Esophagus squamous epithelium (tissue), 5 donors: Measurements from ENCODE around the gene PTPRG. TPM values are rescaled to one million over a fixed set of nuclear protein-coding genes. Genes with fewer than 3 reads are reported as not detected.

Experiments
- DNase-seq: peaks from one replicate; lab custom pipeline; 2025; lab: John Stamatoyannopoulos, UW
- H3K27ac ChIP-seq, 4 donors: fragments of 200-600 bp; sonication (generic); one replicate each; pipeline ENCODE4 v1.5.1; 2016 to 2019; ENCODE audit warnings: mild to moderate bottlenecking in 1 of 4
- H3K27me3 ChIP-seq, 4 donors: fragments of 200-600 bp; sonication (generic); 1 replicate in 3 of 4; 2 replicates in 1 of 4; pipeline versions ENCODE4 v1.5.1 to v1.6.0; 2017 to 2021; ENCODE audit warnings: antibody characterized with exemption in 1 of 4
- H3K36me3 ChIP-seq, 3 donors: fragments of 200-600 bp; sonication (generic); one replicate each; pipeline ENCODE4 v1.5.1; 2016 to 2019
- H3K4me1 ChIP-seq, 3 donors: fragments of 200-600 bp; sonication (generic); one replicate each; pipeline ENCODE4 v1.5.1; 2017 to 2019
- H3K4me3 ChIP-seq, 4 donors: fragments of 200-600 bp; sonication (generic); 1 replicate in 3 of 4; 2 replicates in 1 of 4; pipeline ENCODE4 v1.5.1; 2016 to 2019; ENCODE audit warnings: mild to moderate bottlenecking in 2 of 4, moderate library complexity in 1 of 4
- H3K9me3 ChIP-seq, 3 donors: fragments of 200-600 bp; sonication (generic); one replicate each; pipeline ENCODE4 v1.5.1; 2016 to 2019
- POLR2A ChIP-seq, 4 donors: fragments of 450-650 bp; IDR thresholded peaks; one replicate each; pipeline ENCODE4 v1.6.1; 2017; ENCODE audit warnings: antibody characterized with exemption in 4 of 4, mild to moderate bottlenecking in 4 of 4, moderate library complexity in 3 of 4
- WGBS, 2 donors: methylation state at CpG; one replicate each; pipeline ENCODE4 v1.1.5; 2018; 5-methylcytosine and 5-hydroxymethylcytosine counted together
- intact Hi-C: fragments of 100-400 bp; cut with DNase I; formaldehyde crosslinking; loops from one replicate; pipeline ENCODE4 v1.15.0; 2022
- total RNA-seq, 4 donors: library from RNA; depleted of rRNA; stranded (reverse); fragments of >200 nt; gene quantifications; one replicate each; pipeline ENCODE4 v1.1.0, GENCODE V29; 2016
- TF ChIP-seq, protein P1 (sequence below), 6 experiments: fragments of 450-650 bp in 4 of 6; fragments of 200-600 bp in 2 of 6; sonication (generic) in 2 of 6; IDR thresholded peaks; one replicate each; pipeline ENCODE4 v1.5.1; 2016 to 2019; ENCODE audit warnings: antibody characterized with exemption in 6 of 6, mild to moderate bottlenecking in 4 of 6, moderate library complexity in 4 of 6
- donor health status: DM: yes; HTN: yes; CAD: no.

The PTPRG gene
- total RNA-seq, 4 donors from 2014 or later = 3.7 to 42.2 (median 15.2) TPM

GRCh38 chr3:61794961-61795360 is 233.6 kb downstream of the PTPRG start:
- Histone ChIP-seq H3K27me3 (no peaks in the 10 kb centered on the region), H3K27ac (no peak overlapping the region), H3K4me1 (peaks cover 0 to 10% (median 0%) of the 10 kb centered on the region in 3 donors), H3K4me3 (no peak overlapping the region), H3K9me3 (no peaks in the 10 kb centered on the region), H3K36me3 (no peaks in the 10 kb centered on the region)
- no peak for DNase-seq
- intact Hi-C loops = no loop called here
- TF ChIP-seq, protein P1, sequence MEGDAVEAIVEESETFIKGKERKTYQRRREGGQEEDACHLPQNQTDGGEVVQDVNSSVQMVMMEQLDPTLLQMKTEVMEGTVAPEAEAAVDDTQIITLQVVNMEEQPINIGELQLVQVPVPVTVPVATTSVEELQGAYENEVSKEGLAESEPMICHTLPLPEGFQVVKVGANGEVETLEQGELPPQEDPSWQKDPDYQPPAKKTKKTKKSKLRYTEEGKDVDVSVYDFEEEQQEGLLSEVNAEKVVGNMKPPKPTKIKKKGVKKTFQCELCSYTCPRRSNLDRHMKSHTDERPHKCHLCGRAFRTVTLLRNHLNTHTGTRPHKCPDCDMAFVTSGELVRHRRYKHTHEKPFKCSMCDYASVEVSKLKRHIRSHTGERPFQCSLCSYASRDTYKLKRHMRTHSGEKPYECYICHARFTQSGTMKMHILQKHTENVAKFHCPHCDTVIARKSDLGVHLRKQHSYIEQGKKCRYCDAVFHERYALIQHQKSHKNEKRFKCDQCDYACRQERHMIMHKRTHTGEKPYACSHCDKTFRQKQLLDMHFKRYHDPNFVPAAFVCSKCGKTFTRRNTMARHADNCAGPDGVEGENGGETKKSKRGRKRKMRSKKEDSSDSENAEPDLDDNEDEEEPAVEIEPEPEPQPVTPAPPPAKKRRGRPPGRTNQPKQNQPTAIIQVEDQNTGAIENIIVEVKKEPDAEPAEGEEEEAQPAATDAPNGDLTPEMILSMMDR (IDR thresholded peaks at IDR 0.05) = no peak
- TF ChIP-seq POLR2A (IDR thresholded peaks at IDR 0.05) = no peak
- WGBS, 2 donors = 60 to 100% methylated on average over 2 of the region's 2 CpGs

DNA sequence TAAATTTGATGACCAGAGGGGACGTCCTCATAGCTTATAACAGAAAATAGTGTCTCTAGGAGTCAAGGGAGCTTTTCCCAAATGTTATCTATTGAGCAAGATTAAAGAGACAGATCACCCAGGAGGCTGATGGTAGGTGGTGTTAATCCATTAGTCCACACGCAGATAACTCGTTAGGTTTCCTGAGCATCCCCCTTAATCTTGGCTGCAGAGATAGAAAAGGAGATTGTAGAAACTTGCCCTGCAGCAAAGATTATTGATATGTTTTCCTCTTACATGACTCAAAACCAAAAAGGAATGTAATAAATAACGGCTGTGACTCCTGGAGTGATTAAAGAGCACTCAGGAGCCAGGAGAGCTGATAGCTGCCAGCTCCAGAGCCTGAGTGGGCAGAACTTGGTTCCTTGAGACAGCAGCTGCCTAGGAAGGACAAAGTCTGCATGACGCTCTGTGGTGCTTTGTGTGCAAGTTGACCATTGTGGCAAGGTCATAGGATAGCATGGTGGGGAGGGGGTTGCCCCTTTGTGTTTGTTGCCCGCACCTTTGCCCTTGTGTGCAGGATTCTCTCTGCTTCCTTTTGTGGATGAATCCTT is 234.8 kb downstream of the PTPRG start:
- Histone ChIP-seq H3K4me3 (no peak overlapping the region), H3K36me3 (no peaks in the 10 kb centered on the region), H3K9me3 (no peaks in the 10 kb centered on the region), H3K27ac (no peak overlapping the region), H3K27me3 (no peaks in the 10 kb centered on the region), H3K4me1 (peaks cover 0 to 10% (median 0%) of the 10 kb centered on the region in 3 donors)
- intact Hi-C loops = no loop called here
- no peak for TF ChIP-seq POLR2A (IDR thresholded peaks at IDR 0.05)
- TF ChIP-seq, protein P1 (IDR thresholded peaks at IDR 0.05) = no peak
- 50 to 56% methylated on average over 6 of the region's 6 CpGs for WGBS, 2 donors
- DNase-seq = no peak

- no peak for DNase-seq
- H3K4me1 ChIP-seq = peaks cover 0 to 10% (median 0%) of the 10 kb centered on the region in 3 donors
- H3K27ac ChIP-seq = no peak overlapping the region
- no peaks in the 10 kb centered on the region for H3K9me3 ChIP-seq
- intact Hi-C loops = no loop called here
- no peak overlapping the region for H3K4me3 ChIP-seq
- no peaks in the 10 kb centered on the region for H3K36me3 ChIP-seq
- TF ChIP-seq POLR2A (IDR thresholded peaks at IDR 0.05) = no peak
- TF ChIP-seq, protein P1 (IDR thresholded peaks at IDR 0.05) = no peak
- no peaks in the 10 kb centered on the region for H3K27me3 ChIP-seq
- WGBS, 2 donors = 79 to 81% methylated on average over 6 of the region's 6 CpGs
Measured at GRCh38 chr3:61796911-61797310, 235.5 kb downstream of the PTPRG start.

GRCh38 chr3:61802772-61803171 is 241.4 kb downstream of the PTPRG start:
- intact Hi-C loops = no loop called here

GRCh38 chr3:61803983-61804382 is 242.6 kb downstream of the PTPRG start:
- Histone ChIP-seq H3K27ac (no peak overlapping the region), H3K27me3 (no peaks in the 10 kb centered on the region), H3K9me3 (no peaks in the 10 kb centered on the region), H3K4me3 (no peak overlapping the region), H3K4me1 (peaks cover 0 to 41% (median 11%) of the 10 kb centered on the region in 3 donors), H3K36me3 (no peaks in the 10 kb centered on the region)
- DNase-seq = no peak
- intact Hi-C loops = no loop called here
- WGBS, 2 donors = 67 to 69% methylated on average over 1 of the region's 1 CpG
- TF ChIP-seq, protein P1 (IDR thresholded peaks at IDR 0.05) = no peak
- TF ChIP-seq POLR2A (IDR thresholded peaks at IDR 0.05) = no peak

More at GRCh38 chr3:61802772-61803171, 241.4 kb downstream of the PTPRG start:
- Histone ChIP-seq H3K27me3 (no peaks in the 10 kb centered on the region), H3K9me3 (no peaks in the 10 kb centered on the region), H3K27ac (no peak overlapping the region), H3K36me3 (no peaks in the 10 kb centered on the region), H3K4me3 (no peak overlapping the region), H3K4me1 (peaks cover 0 to 29% (median 4%) of the 10 kb centered on the region in 3 donors)
- no peak for DNase-seq
- TF ChIP-seq POLR2A (IDR thresholded peaks at IDR 0.05) = no peak
- TF ChIP-seq, protein P1 (IDR thresholded peaks at IDR 0.05) = no peak
- WGBS, 2 donors = 89 to 100% methylated on average over 1 of the region's 1 CpG
